KMS-11 (cell line): ENCODE results near the gene C4orf33.

Experiments used
- H2AFZ ChIP-seq: fragments of 200-600 bp; sonication (generic); 2 replicates; pipeline ENCODE4 v1.6.1; 2016; ENCODE audit warnings: antibody characterized with exemption, mixed run types, low read depth
- H3K27ac ChIP-seq: fragments of 200-600 bp; sonication (generic); 2 replicates; pipeline ENCODE4 v1.6.1; 2016; ENCODE audit warnings: mild to moderate bottlenecking, mixed run types
- H3K27me3 ChIP-seq: fragments of 200-600 bp; sonication (generic); 2 replicates; pipeline ENCODE4 v1.6.1; 2017; ENCODE audit warnings: mild to moderate bottlenecking, low read depth, mixed run types, moderate library complexity; ENCODE audit not compliant: insufficient read depth
- H3K36me3 ChIP-seq: fragments of 200-600 bp; sonication (generic); 2 replicates; pipeline ENCODE4 v1.6.1; 2017; ENCODE audit warnings: mild to moderate bottlenecking, mixed run types; ENCODE audit not compliant: insufficient read depth
- H3K4me1 ChIP-seq: fragments of 200-600 bp; sonication (generic); 2 replicates; pipeline ENCODE4 v1.6.1; 2016; ENCODE audit warnings: mild to moderate bottlenecking, low read depth, mixed run types; ENCODE audit not compliant: poor library complexity, severe bottlenecking
- H3K4me2 ChIP-seq: fragments of 200-600 bp; sonication (generic); 2 replicates; pipeline ENCODE4 v1.7.0; 2016; ENCODE audit warnings: mild to moderate bottlenecking, mixed run types
- H3K4me3 ChIP-seq: fragments of 200-600 bp; sonication (generic); IDR thresholded peaks from 2 replicates; pipeline ENCODE4 v1.6.1; 2017; ENCODE audit warnings: low read depth, low read length, mixed read lengths; ENCODE audit not compliant: insufficient read depth
- H3K79me2 ChIP-seq: fragments of 200-600 bp; sonication (generic); 2 replicates; pipeline ENCODE4 v1.6.1; 2016; ENCODE audit warnings: low read depth, mixed run types; ENCODE audit not compliant: insufficient read depth
- H3K9ac ChIP-seq: fragments of 200-600 bp; sonication (generic); 2 replicates; pipeline ENCODE4 v1.6.1; 2016; ENCODE audit warnings: mild to moderate bottlenecking, mixed run types
- H4K20me1 ChIP-seq: fragments of 200-600 bp; sonication (generic); 2 replicates; pipeline ENCODE4 v1.6.1; 2016; ENCODE audit warnings: mild to moderate bottlenecking, mixed run types; ENCODE audit not compliant: insufficient read depth
- TF ChIP-seq, protein P1 (sequence below): fragments of 200-600 bp; sonication (generic); conservative IDR thresholded peaks from 2 replicates; pipeline ENCODE4 v1.6.1; 2017; ENCODE audit warnings: low read depth, mild to moderate bottlenecking, antibody characterized with exemption, low read length, moderate library complexity, mixed read lengths

C4orf33 gene

DNA sequence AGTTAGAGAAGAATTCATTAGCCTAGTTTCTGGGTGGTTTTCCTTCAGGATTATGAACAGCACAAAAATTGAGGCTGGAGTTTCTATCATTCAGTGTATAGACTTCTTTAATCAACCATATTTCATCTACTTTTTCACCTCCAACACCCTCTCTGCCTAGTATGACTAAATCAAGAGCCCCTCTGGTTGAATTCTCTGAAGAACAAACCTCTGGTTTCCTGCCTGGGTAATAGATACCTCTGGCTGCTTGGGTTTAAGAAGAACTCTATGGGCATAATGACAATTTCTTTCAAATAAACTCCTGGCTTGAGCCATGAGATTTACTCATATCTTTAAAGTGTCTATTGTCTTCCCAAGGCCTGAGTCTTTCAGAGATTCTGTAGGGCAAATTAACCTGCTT, 66.5 kb downstream of the C4orf33 start:
- H3K4me1 ChIP-seq, result no peaks in the 10 kb centered on the region
- no peak overlapping the region for H3K4me3 ChIP-seq
- H3K27me3 ChIP-seq, result no peaks in the 10 kb centered on the region
- H4K20me1 ChIP-seq, result no peaks in the 10 kb centered on the region
- H2AFZ ChIP-seq, result no peak overlapping the region
- H3K27ac ChIP-seq, result no peak overlapping the region
- no peak overlapping the region for H3K4me2 ChIP-seq
- TF ChIP-seq, protein P1, sequence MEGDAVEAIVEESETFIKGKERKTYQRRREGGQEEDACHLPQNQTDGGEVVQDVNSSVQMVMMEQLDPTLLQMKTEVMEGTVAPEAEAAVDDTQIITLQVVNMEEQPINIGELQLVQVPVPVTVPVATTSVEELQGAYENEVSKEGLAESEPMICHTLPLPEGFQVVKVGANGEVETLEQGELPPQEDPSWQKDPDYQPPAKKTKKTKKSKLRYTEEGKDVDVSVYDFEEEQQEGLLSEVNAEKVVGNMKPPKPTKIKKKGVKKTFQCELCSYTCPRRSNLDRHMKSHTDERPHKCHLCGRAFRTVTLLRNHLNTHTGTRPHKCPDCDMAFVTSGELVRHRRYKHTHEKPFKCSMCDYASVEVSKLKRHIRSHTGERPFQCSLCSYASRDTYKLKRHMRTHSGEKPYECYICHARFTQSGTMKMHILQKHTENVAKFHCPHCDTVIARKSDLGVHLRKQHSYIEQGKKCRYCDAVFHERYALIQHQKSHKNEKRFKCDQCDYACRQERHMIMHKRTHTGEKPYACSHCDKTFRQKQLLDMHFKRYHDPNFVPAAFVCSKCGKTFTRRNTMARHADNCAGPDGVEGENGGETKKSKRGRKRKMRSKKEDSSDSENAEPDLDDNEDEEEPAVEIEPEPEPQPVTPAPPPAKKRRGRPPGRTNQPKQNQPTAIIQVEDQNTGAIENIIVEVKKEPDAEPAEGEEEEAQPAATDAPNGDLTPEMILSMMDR, result no peak
- no peak overlapping the region for H3K9ac ChIP-seq
- no peaks in the 10 kb centered on the region for H3K79me2 ChIP-seq
- no peaks in the 10 kb centered on the region for H3K36me3 ChIP-seq

DNA sequence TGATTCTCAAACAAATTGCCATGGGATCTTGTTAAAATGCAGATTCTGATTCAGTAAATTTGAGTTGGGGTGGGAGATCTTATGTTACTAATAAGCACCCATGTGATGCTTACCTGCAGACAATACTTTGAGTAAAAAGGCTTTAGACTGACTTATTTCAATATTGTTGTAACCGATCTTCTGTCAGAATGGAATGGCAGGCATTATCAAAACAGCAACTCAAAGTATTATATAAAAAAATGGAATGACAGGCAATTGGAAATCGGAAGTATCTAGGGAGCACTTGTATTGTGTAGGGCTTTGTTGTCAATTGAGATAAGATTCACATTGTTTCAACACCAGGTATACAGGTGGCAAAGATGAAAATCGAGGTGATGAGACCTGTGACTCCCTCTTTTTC, 67.5 kb downstream of the C4orf33 start:
- Histone ChIP-seq H3K9ac (no peak overlapping the region), H2AFZ (no peak overlapping the region), H3K4me2 (no peak overlapping the region), H3K27ac (no peak overlapping the region), H3K79me2 (no peaks in the 10 kb centered on the region), H4K20me1 (no peaks in the 10 kb centered on the region), H3K27me3 (no peaks in the 10 kb centered on the region), H3K36me3 (no peaks in the 10 kb centered on the region), H3K4me1 (no peaks in the 10 kb centered on the region), H3K4me3 (no peak overlapping the region)
- TF ChIP-seq, protein P1, result no peak

GRCh38 chr4:129164243-129164642, 68.3 kb downstream of the C4orf33 start:
- H3K27me3 ChIP-seq, result no peaks in the 10 kb centered on the region
- no peak overlapping the region for H2AFZ ChIP-seq
- H3K36me3 ChIP-seq, result no peaks in the 10 kb centered on the region
- no peak overlapping the region for H3K27ac ChIP-seq
- no peak overlapping the region for H3K4me3 ChIP-seq
- no peaks in the 10 kb centered on the region for H3K79me2 ChIP-seq
- H3K4me1 ChIP-seq, result no peaks in the 10 kb centered on the region
- H3K4me2 ChIP-seq, result no peak overlapping the region
- no peaks in the 10 kb centered on the region for H4K20me1 ChIP-seq
- H3K9ac ChIP-seq, result no peak overlapping the region
- TF ChIP-seq, protein P1, result no peak
